ENCODE measurements around the gene PPP2R3B. TPM values are rescaled to one million over a fixed set of nuclear protein-coding genes. Genes with fewer than 3 reads are reported as not detected.

Gene PPP2R3B
- total RNA-seq, 1 experiment from 2014 or later, result 130 TPM

- Mint-ChIP-seq H3K27ac (no peak overlapping the region), H3K36me3 (no peaks in the 10 kb centered on the region), H3K9me3 (no peaks in the 10 kb centered on the region; the same call in 1 of the 2 replicates), H3K4me1 (peaks cover 3% of the 10 kb centered on the region; the same call in 1 of the 2 replicates), H3K27me3 (ENCODE audit: low read depth) (no peaks in the 10 kb centered on the region), H3K4me3 (no peak overlapping the region)
- TF ChIP-seq GTF2I (CRISPR knock-in tag; conservative IDR thresholded peaks at IDR 0.05), result peak; percentile 15; the same call in 1 of the 2 replicates
- TF ChIP-seq, protein P1, sequence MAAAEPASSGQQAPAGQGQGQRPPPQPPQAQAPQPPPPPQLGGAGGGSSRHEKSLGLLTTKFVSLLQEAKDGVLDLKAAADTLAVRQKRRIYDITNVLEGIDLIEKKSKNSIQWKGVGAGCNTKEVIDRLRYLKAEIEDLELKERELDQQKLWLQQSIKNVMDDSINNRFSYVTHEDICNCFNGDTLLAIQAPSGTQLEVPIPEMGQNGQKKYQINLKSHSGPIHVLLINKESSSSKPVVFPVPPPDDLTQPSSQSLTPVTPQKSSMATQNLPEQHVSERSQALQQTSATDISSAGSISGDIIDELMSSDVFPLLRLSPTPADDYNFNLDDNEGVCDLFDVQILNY (CRISPR knock-in tag; IDR thresholded peaks at IDR 0.05), result no peak
- DNase-seq (ENCODE audit: low spot score), result no peak
- CTCF ChIA-PET, result no interaction called here
- ATAC-seq, result no peak
- POLR2A ChIA-PET, result no interaction called here
These were observed 8.1 kb upstream of the PPP2R3B start for GRCh38 chrX:394830-395229.

- CTCF ChIA-PET, result no interaction called here
- Mint-ChIP-seq H3K9me3 (no peaks in the 10 kb centered on the region; the same call in 1 of the 2 replicates), H3K27me3 (ENCODE audit: low read depth) (no peaks in the 10 kb centered on the region), H3K36me3 (no peaks in the 10 kb centered on the region), H3K4me1 (peaks cover under 1% of the 10 kb centered on the region; the same call in 1 of the 2 replicates), H3K27ac (no peak overlapping the region), H3K4me3 (no peak overlapping the region)
- TF ChIP-seq RORB (CRISPR knock-in tag; IDR thresholded peaks at IDR 0.05), result no peak
- ATAC-seq (no peak), DNase-seq (ENCODE audit: low spot score) (no peak)
- POLR2A ChIA-PET, result no interaction called here
These were observed 5.8 kb upstream of the PPP2R3B start for GRCh38 chrX:392575-392846.

DNA sequence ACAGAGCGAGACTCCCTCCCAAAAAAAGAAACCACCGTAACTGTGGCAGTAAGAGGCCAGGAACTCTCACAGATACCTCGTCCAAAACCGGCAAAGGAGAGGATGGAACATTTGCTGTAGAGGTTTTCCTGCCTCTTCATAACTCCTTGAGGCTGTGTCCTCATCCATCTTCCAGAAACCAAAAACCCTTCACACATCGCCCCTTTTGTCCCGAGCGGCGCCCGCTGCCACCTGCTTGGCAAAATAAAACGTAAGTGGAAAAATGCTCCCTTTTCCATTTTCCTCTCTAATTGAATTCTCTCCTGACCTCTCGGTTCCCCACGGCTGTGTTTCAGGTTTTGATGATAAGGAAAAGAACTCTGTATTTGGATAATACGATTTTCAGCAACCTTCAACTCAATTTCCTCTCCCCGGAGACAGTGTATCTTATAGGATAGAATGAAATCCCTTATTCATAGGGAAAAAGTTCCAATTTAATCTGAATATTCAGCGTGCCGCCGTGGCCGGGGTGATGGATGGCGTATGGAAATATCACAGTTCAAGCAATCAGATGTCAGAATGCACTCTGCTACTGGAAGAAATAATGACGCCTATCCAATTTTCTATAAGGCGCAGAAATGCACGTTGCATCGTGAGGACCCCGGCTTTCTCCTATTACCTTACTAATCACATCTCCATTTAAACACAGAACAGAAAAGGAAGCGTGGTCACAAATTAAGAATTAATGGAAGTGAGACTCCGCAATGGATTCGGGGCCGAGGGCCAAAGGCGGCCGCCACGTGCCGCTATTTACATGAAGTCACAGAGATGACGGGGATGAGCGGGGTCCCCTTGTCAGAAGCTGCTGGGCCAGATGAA is 5.2 kb upstream of the PPP2R3B start:
- DNase-seq (ENCODE audit: low spot score), result no peak
- ATAC-seq, result no peak
- Mint-ChIP-seq H3K9me3 (no peaks in the 10 kb centered on the region; the same call in 1 of the 2 replicates), H3K27ac (no peak overlapping the region), H3K27me3 (ENCODE audit: low read depth) (0 out of 2 replicates have a peak, but pooled peaks cover 4% of the 10 kb centered on the region), H3K36me3 (no peaks in the 10 kb centered on the region), H3K4me1 (no peaks in the 10 kb centered on the region), H3K4me3 (no peak overlapping the region)
- ChIA-PET POLR2A (no interaction called here), CTCF (no interaction called here)
- no peak for TF ChIP-seq HMGXB4 (CRISPR knock-in tag; IDR thresholded peaks at IDR 0.05)
- no peak for TF ChIP-seq CTCF (IDR thresholded peaks at IDR 0.05)
- TF ChIP-seq MYBL2 (CRISPR knock-in tag; IDR thresholded peaks at IDR 0.05), result no peak
- TF ChIP-seq NFE2L1 (CRISPR knock-in tag; IDR thresholded peaks at IDR 0.05), result no peak
- TF ChIP-seq ZNF138 (CRISPR knock-in tag; conservative IDR thresholded peaks at IDR 0.05), result no peak
- no peak for TF ChIP-seq ESRRA (CRISPR knock-in tag; IDR thresholded peaks at IDR 0.05; ENCODE audit: borderline replicate concordance)
- TF ChIP-seq ZNF416 (CRISPR knock-in tag; IDR thresholded peaks at IDR 0.05), result no peak
- TF ChIP-seq NFATC4 (CRISPR knock-in tag; IDR thresholded peaks at IDR 0.05), result no peak
- TF ChIP-seq ZNF317 (CRISPR knock-in tag; IDR thresholded peaks at IDR 0.05; ENCODE audit: borderline replicate concordance, low read depth), result no peak

DNA sequence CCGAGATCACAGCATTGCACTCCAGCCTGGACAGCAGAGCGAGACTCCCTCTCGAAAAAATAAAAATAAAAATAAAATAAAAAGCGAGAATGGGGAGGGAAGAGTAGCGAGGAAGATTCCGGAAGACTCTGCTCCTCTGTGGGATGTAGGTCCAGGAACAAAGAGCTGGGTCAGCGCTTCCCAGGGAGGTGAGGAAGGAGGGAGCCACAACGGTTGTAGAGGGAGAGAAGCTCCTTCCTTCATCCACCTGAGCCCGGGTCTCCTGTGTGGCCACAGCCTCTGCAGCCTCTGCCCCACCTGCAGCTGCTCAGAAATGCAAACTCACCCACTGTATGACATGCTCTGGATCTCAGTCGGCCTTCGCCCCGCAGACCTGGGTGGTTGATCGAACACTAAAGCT is 3.8 kb upstream of the PPP2R3B start:
- no peaks in the 10 kb centered on the region for H3K4me1 Mint-ChIP-seq
- H3K27ac Mint-ChIP-seq, result no peak overlapping the region
- ATAC-seq, result no peak
- H3K27me3 Mint-ChIP-seq (ENCODE audit: low read depth), result 0 out of 2 replicates have a peak, but pooled peaks cover 4% of the 10 kb centered on the region
- DNase-seq (ENCODE audit: low spot score), result no peak
- no peak overlapping the region for H3K4me3 Mint-ChIP-seq
- H3K9me3 Mint-ChIP-seq, result no peaks in the 10 kb centered on the region; the same call in 1 of the 2 replicates
- CTCF ChIA-PET, result no interaction called here
- H3K36me3 Mint-ChIP-seq, result no peaks in the 10 kb centered on the region
- POLR2A ChIA-PET, result no interaction called here
- TF ChIP-seq SOX15 (CRISPR knock-in tag; IDR thresholded peaks at IDR 0.05) (no peak), CBFB (CRISPR knock-in tag; IDR thresholded peaks at IDR 0.05; ENCODE audit: low read depth) (no peak), ATF2 (CRISPR knock-in tag; IDR thresholded peaks at IDR 0.05; ENCODE audit: borderline replicate concordance, low read depth) (no peak), TP53 (CRISPR knock-in tag; IDR thresholded peaks at IDR 0.05) (no peak)
- TF ChIP-seq, protein P2, sequence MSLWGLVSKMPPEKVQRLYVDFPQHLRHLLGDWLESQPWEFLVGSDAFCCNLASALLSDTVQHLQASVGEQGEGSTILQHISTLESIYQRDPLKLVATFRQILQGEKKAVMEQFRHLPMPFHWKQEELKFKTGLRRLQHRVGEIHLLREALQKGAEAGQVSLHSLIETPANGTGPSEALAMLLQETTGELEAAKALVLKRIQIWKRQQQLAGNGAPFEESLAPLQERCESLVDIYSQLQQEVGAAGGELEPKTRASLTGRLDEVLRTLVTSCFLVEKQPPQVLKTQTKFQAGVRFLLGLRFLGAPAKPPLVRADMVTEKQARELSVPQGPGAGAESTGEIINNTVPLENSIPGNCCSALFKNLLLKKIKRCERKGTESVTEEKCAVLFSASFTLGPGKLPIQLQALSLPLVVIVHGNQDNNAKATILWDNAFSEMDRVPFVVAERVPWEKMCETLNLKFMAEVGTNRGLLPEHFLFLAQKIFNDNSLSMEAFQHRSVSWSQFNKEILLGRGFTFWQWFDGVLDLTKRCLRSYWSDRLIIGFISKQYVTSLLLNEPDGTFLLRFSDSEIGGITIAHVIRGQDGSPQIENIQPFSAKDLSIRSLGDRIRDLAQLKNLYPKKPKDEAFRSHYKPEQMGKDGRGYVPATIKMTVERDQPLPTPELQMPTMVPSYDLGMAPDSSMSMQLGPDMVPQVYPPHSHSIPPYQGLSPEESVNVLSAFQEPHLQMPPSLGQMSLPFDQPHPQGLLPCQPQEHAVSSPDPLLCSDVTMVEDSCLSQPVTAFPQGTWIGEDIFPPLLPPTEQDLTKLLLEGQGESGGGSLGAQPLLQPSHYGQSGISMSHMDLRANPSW (CRISPR knock-in tag; conservative IDR thresholded peaks at IDR 0.05; ENCODE audit: low read depth), result no peak
- TF ChIP-seq, protein P3, sequence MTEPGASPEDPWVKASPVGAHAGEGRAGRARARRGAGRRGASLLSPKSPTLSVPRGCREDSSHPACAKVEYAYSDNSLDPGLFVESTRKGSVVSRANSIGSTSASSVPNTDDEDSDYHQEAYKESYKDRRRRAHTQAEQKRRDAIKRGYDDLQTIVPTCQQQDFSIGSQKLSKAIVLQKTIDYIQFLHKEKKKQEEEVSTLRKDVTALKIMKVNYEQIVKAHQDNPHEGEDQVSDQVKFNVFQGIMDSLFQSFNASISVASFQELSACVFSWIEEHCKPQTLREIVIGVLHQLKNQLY (CRISPR knock-in tag; IDR thresholded peaks at IDR 0.05), result no peak
